Duodenal mucosa (tissue), 2 donors: Measurements from ENCODE around the gene VAMP2.

Source experiments
- H3K27ac ChIP-seq: one replicate; pipeline ENCODE4 v1.7.0; 2013; ENCODE audit warnings: low read depth, low read length
- H3K27me3 ChIP-seq, 2 donors: one replicate each; pipeline ENCODE4 v1.7.0; 2013; ENCODE audit warnings: low read length in 2 of 2, control low read depth in 1 of 2; ENCODE audit not compliant: insufficient read depth in 2 of 2, control insufficient read depth in 1 of 2
- H3K36me3 ChIP-seq, 2 donors: one replicate each; pipeline ENCODE4 v1.7.0; 2013; ENCODE audit warnings: low read length in 2 of 2, control low read depth in 1 of 2; ENCODE audit not compliant: insufficient read depth in 2 of 2, control insufficient read depth in 1 of 2
- H3K4me1 ChIP-seq, 2 donors: one replicate each; pipeline ENCODE4 v1.7.0; 2013; ENCODE audit warnings: low read length in 2 of 2, control low read depth in 1 of 2; ENCODE audit not compliant: insufficient read depth in 2 of 2, control insufficient read depth in 1 of 2
- H3K4me3 ChIP-seq, 2 donors: one replicate each; pipeline ENCODE4 v1.7.0; 2013; ENCODE audit warnings: low read length in 2 of 2, low read depth in 1 of 2
- H3K9ac ChIP-seq, 2 donors: one replicate each; pipeline ENCODE4 v1.7.0; 2013; ENCODE audit warnings: low read length in 2 of 2, low read depth in 1 of 2
- H3K9me3 ChIP-seq, 2 donors: one replicate each; pipeline ENCODE4 v1.7.0; 2013; ENCODE audit warnings: low read length in 2 of 2, control low read depth in 1 of 2; ENCODE audit not compliant: control insufficient read depth in 1 of 2

Gene VAMP2

GRCh38 chr17:8148560-8148959, 14.2 kb downstream of the VAMP2 start:
- H3K4me1 ChIP-seq, result peaks cover 23 to 26% of the 10 kb centered on the region in 2 donors
- H3K27me3 ChIP-seq, result no peaks in the 10 kb centered on the region
- no peak overlapping the region for H3K9ac ChIP-seq
- no peak overlapping the region for H3K27ac ChIP-seq
- no peak overlapping the region for H3K4me3 ChIP-seq
- H3K36me3 ChIP-seq, result peaks cover 55 to 63% of the 10 kb centered on the region in 2 donors
- no peaks in the 10 kb centered on the region for H3K9me3 ChIP-seq

GRCh38 chr17:8147805-8148404, 14.8 kb downstream of the VAMP2 start:
- H3K27me3 ChIP-seq, result no peaks in the 10 kb centered on the region
- H3K27ac ChIP-seq, result no peak overlapping the region
- H3K9ac ChIP-seq, result no peak overlapping the region
- no peaks in the 10 kb centered on the region for H3K9me3 ChIP-seq
- H3K4me3 ChIP-seq, result no peak overlapping the region
- H3K36me3 ChIP-seq, result peaks cover 55 to 70% of the 10 kb centered on the region in 2 donors
- H3K4me1 ChIP-seq, result peaks cover 17 to 19% of the 10 kb centered on the region in 2 donors

GRCh38 chr17:8147141-8147804, 15.5 kb downstream of the VAMP2 start:
- peaks cover 59 to 76% of the 10 kb centered on the region in 2 donors for H3K36me3 ChIP-seq
- no peaks in the 10 kb centered on the region for H3K9me3 ChIP-seq
- H3K4me1 ChIP-seq, result peaks cover 11 to 14% of the 10 kb centered on the region in 2 donors
- no peak overlapping the region for H3K4me3 ChIP-seq
- no peak overlapping the region for H3K27ac ChIP-seq
- no peak overlapping the region for H3K9ac ChIP-seq
- no peaks in the 10 kb centered on the region for H3K27me3 ChIP-seq

DNA sequence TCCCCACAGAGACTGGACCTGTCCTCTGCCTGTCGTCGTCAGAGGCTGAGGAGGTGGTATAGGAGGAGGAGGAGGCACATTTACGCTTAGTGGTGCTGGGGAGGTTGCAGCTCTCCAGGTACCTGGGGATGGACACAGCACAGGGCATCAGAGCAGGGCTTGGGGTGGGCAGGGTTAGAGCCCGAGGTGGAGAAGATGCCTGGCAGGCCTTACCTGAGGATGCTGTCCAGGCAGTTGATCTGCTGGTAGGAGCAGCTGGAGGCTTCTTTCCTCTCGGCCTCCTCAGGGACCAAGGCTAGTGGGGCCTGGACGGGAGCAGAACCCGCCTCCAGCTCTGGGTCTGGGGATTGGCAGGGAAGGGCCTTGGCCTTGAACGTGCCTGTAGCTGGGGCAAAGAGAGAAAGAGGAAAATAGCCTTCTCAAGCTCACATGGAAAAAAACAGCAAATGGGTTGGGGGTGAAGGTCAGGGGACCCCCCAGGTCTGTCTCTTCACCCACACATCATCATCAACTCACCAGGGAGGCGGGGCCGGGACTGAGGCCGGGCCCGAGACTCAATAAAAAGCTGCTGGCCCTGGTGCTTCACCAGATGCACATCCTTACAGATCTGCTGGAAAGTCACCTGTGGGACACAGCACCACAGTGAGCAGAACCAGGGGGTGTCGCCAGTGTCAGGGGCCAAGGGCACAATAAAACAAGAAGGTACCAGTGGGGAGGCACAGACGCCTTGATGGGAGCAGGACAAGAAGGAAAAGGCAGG, 16.2 kb downstream of the VAMP2 start:
- no peak overlapping the region for H3K4me3 ChIP-seq
- H3K27ac ChIP-seq, result no peak overlapping the region
- no peaks in the 10 kb centered on the region for H3K27me3 ChIP-seq
- no peaks in the 10 kb centered on the region for H3K9me3 ChIP-seq
- peaks cover 66 to 83% of the 10 kb centered on the region in 2 donors for H3K36me3 ChIP-seq
- peaks cover 11 to 12% of the 10 kb centered on the region in 2 donors for H3K4me1 ChIP-seq
- H3K9ac ChIP-seq, result no peak overlapping the region

DNA sequence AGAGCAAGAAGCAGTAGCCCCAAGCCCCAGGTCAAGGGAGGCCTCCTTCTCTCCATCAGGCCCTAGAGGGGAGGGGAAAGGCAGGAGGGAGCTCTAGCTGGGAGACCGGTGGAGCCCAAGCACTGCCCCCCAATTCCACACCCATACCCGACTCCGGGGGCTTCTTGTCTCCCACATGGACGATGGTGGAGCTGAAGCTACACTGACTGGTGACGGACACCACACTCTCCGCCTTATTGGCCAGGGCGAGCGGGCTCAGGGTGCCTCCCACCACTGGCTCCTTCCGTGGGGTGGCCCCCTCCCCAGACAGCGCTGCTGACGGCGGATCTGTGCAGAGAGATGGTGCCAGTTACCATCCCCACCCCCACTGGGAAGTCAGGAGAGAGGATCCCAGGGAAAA, 16.9 kb downstream of the VAMP2 start:
- H3K36me3 ChIP-seq, result peaks cover 72 to 90% of the 10 kb centered on the region in 2 donors
- H3K9ac ChIP-seq, result no peak overlapping the region
- H3K4me1 ChIP-seq, result peaks cover 6% of the 10 kb centered on the region in 2 donors
- no peaks in the 10 kb centered on the region for H3K27me3 ChIP-seq
- no peak overlapping the region for H3K4me3 ChIP-seq
- H3K9me3 ChIP-seq, result no peaks in the 10 kb centered on the region
- no peak overlapping the region for H3K27ac ChIP-seq

GRCh38 chr17:8144401-8145231, 18.1 kb downstream of the VAMP2 start:
- no peaks in the 10 kb centered on the region for H3K4me1 ChIP-seq
- peaks cover 66 to 91% of the 10 kb centered on the region in 2 donors for H3K36me3 ChIP-seq
- H3K4me3 ChIP-seq, result no peak overlapping the region
- H3K9ac ChIP-seq, result no peak overlapping the region
- no peaks in the 10 kb centered on the region for H3K9me3 ChIP-seq
- H3K27me3 ChIP-seq, result no peaks in the 10 kb centered on the region
- H3K27ac ChIP-seq, result no peak overlapping the region

- Histone ChIP-seq H3K27ac (no peak overlapping the region), H3K27me3 (no peaks in the 10 kb centered on the region), H3K9ac (no peak overlapping the region), H3K36me3 (peaks cover 60 to 84% of the 10 kb centered on the region in 2 donors), H3K9me3 (no peaks in the 10 kb centered on the region), H3K4me3 (no peak overlapping the region), H3K4me1 (peaks cover 0 to 4% of the 10 kb centered on the region in 2 donors)
These were observed 19.0 kb downstream of the VAMP2 start for GRCh38 chr17:8143581-8144400.

DNA sequence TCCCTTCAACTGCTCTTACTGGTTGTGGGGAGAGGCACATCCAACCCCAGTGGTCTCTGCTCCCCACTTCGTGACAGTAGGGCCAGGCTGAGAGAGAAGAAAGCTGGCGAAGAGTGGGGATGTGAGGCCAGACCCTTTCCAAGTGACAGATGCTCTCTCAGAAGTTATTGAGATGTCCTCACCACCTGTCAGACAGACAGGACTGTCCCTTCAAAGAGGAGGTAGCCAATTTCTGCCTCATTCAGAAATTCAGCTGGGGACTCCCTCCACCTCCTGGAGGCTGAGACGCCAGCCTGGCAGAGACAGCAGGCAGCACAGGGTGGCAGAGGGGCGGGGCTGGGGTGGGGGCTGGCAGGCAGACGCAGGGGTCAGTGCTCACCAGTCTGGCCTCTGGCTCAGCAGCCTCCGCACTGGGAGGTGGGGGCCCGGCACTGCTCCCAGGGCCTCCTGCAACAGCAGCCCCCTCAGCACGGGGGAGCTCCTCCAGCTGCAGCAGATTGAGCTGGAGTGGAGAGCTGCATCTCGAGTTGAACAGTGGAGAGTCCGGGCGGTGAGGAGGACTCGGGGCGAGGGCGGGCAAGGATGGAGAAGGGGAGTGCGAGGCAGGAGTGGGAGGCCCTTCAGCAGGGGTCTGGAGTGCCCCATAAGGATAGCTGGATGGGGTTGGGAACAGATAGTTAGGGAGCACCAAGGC, 19.7 kb downstream of the VAMP2 start:
- Histone ChIP-seq H3K36me3 (peaks cover 53 to 77% of the 10 kb centered on the region in 2 donors), H3K4me3 (no peak overlapping the region), H3K9me3 (no peaks in the 10 kb centered on the region), H3K9ac (no peak overlapping the region), H3K4me1 (peaks cover 4 to 9% of the 10 kb centered on the region in 2 donors), H3K27me3 (no peaks in the 10 kb centered on the region), H3K27ac (no peak overlapping the region)
